ENCODE measurements around the gene PIGC.

PIGC gene

GRCh38 chr1:172397221-172397620 lies 46.6 kb downstream of the PIGC start:
- DNase-seq = no peak

GRCh38 chr1:172395576-172395975 lies 48.3 kb downstream of the PIGC start:
- no peak for DNase-seq

GRCh38 chr1:172394811-172395210 lies 49.1 kb downstream of the PIGC start:
- no peak for DNase-seq

- DNase-seq = peak; percentile 75
Measured at GRCh38 chr1:172394141-172394751, 49.6 kb downstream of the PIGC start.

- no peak for DNase-seq
Measured at GRCh38 chr1:172393354-172393753, 50.5 kb downstream of the PIGC start.

GRCh38 chr1:172391976-172392375 lies 51.9 kb downstream of the PIGC start:
- DNase-seq = no peak
